Panc1 (cell line): Measurements from ENCODE around the gene VAT1L. TPM values are rescaled to one million over a fixed set of nuclear protein-coding genes. Genes with fewer than 3 reads are reported as not detected.

ENCODE experiments used
- ATAC-seq: fragments of 200-7000 bp; cut with Tn5 transposase; 2 replicates; pipeline ENCODE4 v1.9.1; 2020; ENCODE audit warnings: mild to moderate bottlenecking, moderate library complexity
- BruUV-seq: library from RNA; stranded (reverse); fragments of 400-500 nt; replicated peaks from 2 replicates; lab custom pipeline; 2021; lab: Mats Ljungman, UMichigan
- CTCF ChIA-PET: fragments of 300-600 bp; sonication (Branson Sonifier 250); formaldehyde crosslinking; loops from one replicate; lab custom pipeline; 2022; ENCODE audit warnings: antibody characterized with exemption; lab: Charles Lee
- POLR2A ChIA-PET: fragments of 300-600 bp; sonication (Branson Sonifier 250); formaldehyde crosslinking; loops from one replicate; lab custom pipeline; 2022; ENCODE audit warnings: antibody characterized with exemption; lab: Charles Lee
- DNase-seq: peaks from one replicate; pipeline ENCODE4 v3.0.0-alpha.2; 2010; ENCODE audit warnings: low read depth, low spot score
- H3K27ac ChIP-seq: 2 replicates; pipeline ENCODE4 v1.5.1; 2011; ENCODE audit warnings: mild to moderate bottlenecking, low read length, inconsistent platforms
- H3K27me3 ChIP-seq: fragments of 200-500 bp; sonication (Bioruptor generic); 2 replicates; pipeline ENCODE4 v1.6.0; 2014; ENCODE audit warnings: low read length, inconsistent platforms; ENCODE audit not compliant: control insufficient read depth, insufficient read depth
- H3K36me3 ChIP-seq: fragments of 200-500 bp; sonication (Bioruptor generic); 2 replicates; pipeline ENCODE4 v1.5.1; 2014; ENCODE audit warnings: inconsistent platforms, mild to moderate bottlenecking, low read length, moderate library complexity; ENCODE audit not compliant: control insufficient read depth, insufficient read depth
- H3K4me1 ChIP-seq: 2 replicates; pipeline ENCODE4 v1.5.1; 2011; ENCODE audit warnings: inconsistent platforms, mild to moderate bottlenecking, low read length, moderate library complexity; ENCODE audit not compliant: control insufficient read depth, insufficient read depth
- H3K4me3 ChIP-seq, 2 experiments: 2 replicates each; pipeline ENCODE4 v1.5.1; 2011 to 2012; ENCODE audit warnings: low read depth in 2 of 2, low read length in 2 of 2, mild to moderate bottlenecking in 2 of 2, inconsistent platforms in 1 of 2, moderate library complexity in 1 of 2
- H3K9me3 ChIP-seq: fragments of 200-500 bp; sonication (Bioruptor generic); 2 replicates; pipeline ENCODE4 v1.5.1; 2014; ENCODE audit warnings: low read depth, mild to moderate bottlenecking, inconsistent platforms, low read length, moderate library complexity; ENCODE audit not compliant: control insufficient read depth, insufficient read depth
- POLR2AphosphoS5 ChIP-seq: IDR thresholded peaks from 2 replicates; pipeline ENCODE4 v1.6.1; 2012; ENCODE audit warnings: mild to moderate bottlenecking, low read depth, low read length, moderate library complexity
- SIN3A ChIP-seq: IDR thresholded peaks from 2 replicates; pipeline ENCODE4 v1.6.1; 2012; ENCODE audit warnings: low read depth, mild to moderate bottlenecking, low read length, moderate library complexity, borderline replicate concordance; ENCODE audit not compliant: insufficient read depth
- TCF7L2 ChIP-seq: IDR thresholded peaks from 2 replicates; pipeline ENCODE4 v1.6.1; 2011; ENCODE audit warnings: mild to moderate bottlenecking, low read depth, low read length, inconsistent platforms
- in situ Hi-C: cut with HindIII; loops from 2 replicates; pipeline ENCODE4 v1.10.0; 2016; ENCODE audit warnings: low sequenced_read_pairs, low pct_unique_long_range_greater_than_20kb
- intact Hi-C: fragments of 100-400 bp; cut with micrococcal nuclease; formaldehyde crosslinking; loops from one replicate; pipeline ENCODE4 v1.10.0; 2022; ENCODE audit not compliant: unreplicated experiment
- total RNA-seq: library from RNA; stranded (reverse); gene quantifications from one replicate; pipeline ENCODE4 v1.2.1, GENCODE V29; 2021; ENCODE audit not compliant: unreplicated experiment
- TF ChIP-seq, protein P1 (sequence below): fragments of 450-650 bp; IDR thresholded peaks from 2 replicates; pipeline ENCODE4 v1.5.1; 2017; ENCODE audit warnings: mild to moderate bottlenecking
- TF ChIP-seq, protein P2 (sequence below), 2 experiments: IDR thresholded peaks; 2 replicates each; pipeline ENCODE4 v1.6.1; 2011 to 2012; ENCODE audit warnings: low read depth in 2 of 2, control low read depth in 1 of 2, low read length in 1 of 2, mild to moderate bottlenecking in 1 of 2, moderate library complexity in 1 of 2; ENCODE audit not compliant: insufficient read depth in 1 of 2

The VAT1L gene
- total RNA-seq, 1 experiment from 2014 or later: not detected

GRCh38 chr16:77816293-77816692, 27.9 kb downstream of the VAT1L start:
- ATAC-seq: no peak
- Histone ChIP-seq H3K36me3 (no peaks in the 10 kb centered on the region), H3K4me3 (no peak overlapping the region), H3K27me3 (peaks cover 3% of the 10 kb centered on the region), H3K4me1 (no peaks in the 10 kb centered on the region), H3K9me3 (no peaks in the 10 kb centered on the region), H3K27ac (no peak overlapping the region)
- intact Hi-C loops: no loop called here
- in situ Hi-C loops: no loop called here
- TF ChIP-seq, protein P1, sequence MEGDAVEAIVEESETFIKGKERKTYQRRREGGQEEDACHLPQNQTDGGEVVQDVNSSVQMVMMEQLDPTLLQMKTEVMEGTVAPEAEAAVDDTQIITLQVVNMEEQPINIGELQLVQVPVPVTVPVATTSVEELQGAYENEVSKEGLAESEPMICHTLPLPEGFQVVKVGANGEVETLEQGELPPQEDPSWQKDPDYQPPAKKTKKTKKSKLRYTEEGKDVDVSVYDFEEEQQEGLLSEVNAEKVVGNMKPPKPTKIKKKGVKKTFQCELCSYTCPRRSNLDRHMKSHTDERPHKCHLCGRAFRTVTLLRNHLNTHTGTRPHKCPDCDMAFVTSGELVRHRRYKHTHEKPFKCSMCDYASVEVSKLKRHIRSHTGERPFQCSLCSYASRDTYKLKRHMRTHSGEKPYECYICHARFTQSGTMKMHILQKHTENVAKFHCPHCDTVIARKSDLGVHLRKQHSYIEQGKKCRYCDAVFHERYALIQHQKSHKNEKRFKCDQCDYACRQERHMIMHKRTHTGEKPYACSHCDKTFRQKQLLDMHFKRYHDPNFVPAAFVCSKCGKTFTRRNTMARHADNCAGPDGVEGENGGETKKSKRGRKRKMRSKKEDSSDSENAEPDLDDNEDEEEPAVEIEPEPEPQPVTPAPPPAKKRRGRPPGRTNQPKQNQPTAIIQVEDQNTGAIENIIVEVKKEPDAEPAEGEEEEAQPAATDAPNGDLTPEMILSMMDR: no peak
- TF ChIP-seq TCF7L2 (no peak), SIN3A (no peak), POLR2AphosphoS5 (no peak)
- TF ChIP-seq, protein P2, sequence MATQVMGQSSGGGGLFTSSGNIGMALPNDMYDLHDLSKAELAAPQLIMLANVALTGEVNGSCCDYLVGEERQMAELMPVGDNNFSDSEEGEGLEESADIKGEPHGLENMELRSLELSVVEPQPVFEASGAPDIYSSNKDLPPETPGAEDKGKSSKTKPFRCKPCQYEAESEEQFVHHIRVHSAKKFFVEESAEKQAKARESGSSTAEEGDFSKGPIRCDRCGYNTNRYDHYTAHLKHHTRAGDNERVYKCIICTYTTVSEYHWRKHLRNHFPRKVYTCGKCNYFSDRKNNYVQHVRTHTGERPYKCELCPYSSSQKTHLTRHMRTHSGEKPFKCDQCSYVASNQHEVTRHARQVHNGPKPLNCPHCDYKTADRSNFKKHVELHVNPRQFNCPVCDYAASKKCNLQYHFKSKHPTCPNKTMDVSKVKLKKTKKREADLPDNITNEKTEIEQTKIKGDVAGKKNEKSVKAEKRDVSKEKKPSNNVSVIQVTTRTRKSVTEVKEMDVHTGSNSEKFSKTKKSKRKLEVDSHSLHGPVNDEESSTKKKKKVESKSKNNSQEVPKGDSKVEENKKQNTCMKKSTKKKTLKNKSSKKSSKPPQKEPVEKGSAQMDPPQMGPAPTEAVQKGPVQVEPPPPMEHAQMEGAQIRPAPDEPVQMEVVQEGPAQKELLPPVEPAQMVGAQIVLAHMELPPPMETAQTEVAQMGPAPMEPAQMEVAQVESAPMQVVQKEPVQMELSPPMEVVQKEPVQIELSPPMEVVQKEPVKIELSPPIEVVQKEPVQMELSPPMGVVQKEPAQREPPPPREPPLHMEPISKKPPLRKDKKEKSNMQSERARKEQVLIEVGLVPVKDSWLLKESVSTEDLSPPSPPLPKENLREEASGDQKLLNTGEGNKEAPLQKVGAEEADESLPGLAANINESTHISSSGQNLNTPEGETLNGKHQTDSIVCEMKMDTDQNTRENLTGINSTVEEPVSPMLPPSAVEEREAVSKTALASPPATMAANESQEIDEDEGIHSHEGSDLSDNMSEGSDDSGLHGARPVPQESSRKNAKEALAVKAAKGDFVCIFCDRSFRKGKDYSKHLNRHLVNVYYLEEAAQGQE (IDR thresholded peaks at IDR 0.05; ENCODE audit: insufficient read depth in 1 of 2, low read depth in 2 of 2, low read length in 1 of 2): no peak
- ChIA-PET POLR2A (no interaction called here), CTCF (no interaction called here)
- BruUV-seq: no TSS peak
- DNase-seq: no peak

DNA sequence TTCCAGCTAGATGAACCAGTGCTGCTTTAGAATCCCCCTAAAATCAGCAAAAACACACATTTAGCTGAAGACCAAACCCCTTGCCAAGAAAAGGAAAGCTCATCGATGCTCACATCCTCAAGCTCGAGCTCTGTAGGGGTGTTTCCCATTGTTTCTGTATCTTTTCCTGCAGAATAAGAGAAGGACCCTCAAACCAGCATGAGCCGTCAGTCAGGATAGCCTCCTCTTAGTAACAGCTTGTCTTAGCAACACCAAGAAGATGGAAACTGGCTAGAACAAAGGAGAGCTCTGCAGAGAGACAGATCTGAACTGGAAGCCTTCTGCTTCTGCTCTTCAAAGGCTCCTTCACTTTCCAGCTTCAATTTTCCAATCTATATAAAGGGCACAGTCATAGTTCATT, 32.0 kb downstream of the VAT1L start:
- Histone ChIP-seq H3K27me3 (peaks cover 6% of the 10 kb centered on the region; the same call in 1 of the 2 replicates), H3K4me1 (no peaks in the 10 kb centered on the region), H3K27ac (no peak overlapping the region), H3K36me3 (no peaks in the 10 kb centered on the region), H3K4me3 (no peak overlapping the region), H3K9me3 (no peaks in the 10 kb centered on the region)
- ChIA-PET POLR2A (no interaction called here), CTCF (no interaction called here)
- BruUV-seq: no TSS peak
- ATAC-seq: no peak
- intact Hi-C loops: no loop called here
- DNase-seq: no peak
- in situ Hi-C loops: no loop called here
- TF ChIP-seq POLR2AphosphoS5: no peak
- TF ChIP-seq, protein P1: no peak
- no peak for TF ChIP-seq SIN3A
- TF ChIP-seq, protein P2 (IDR thresholded peaks at IDR 0.05; ENCODE audit: insufficient read depth in 1 of 2, low read depth in 2 of 2, low read length in 1 of 2): no peak
